Immature natural killer cell (primary cell): ENCODE data around the gene RBM6. TPM values are rescaled to one million over a fixed set of nuclear protein-coding genes. Genes with fewer than 3 reads are reported as not detected.
"Not testable (repeated sequence)": the region's sequence is repeated elsewhere in the genome, so short reads cannot be mapped to it uniquely, and the experiment has no call there.

ENCODE experiments used
- DNase-seq, 3 donors: peaks; one replicate each; pipeline ENCODE4 v3.0.0; 2022; ENCODE audit warnings: mixed read lengths in 1 of 3
- H3K27ac Mint-ChIP-seq, 6 donors: one replicate each; pipeline ENCODE4 v1.8.0; 2020; ENCODE audit warnings: mixed read lengths in 6 of 6, mild to moderate bottlenecking in 5 of 6, inconsistent platforms in 4 of 6, moderate library complexity in 3 of 6
- H3K27me3 Mint-ChIP-seq, 3 donors: one replicate each; pipeline ENCODE4 v1.8.0; 2020 to 2021; ENCODE audit warnings: low read depth in 3 of 3, mild to moderate bottlenecking in 3 of 3, mixed read lengths in 3 of 3, moderate library complexity in 3 of 3, inconsistent platforms in 1 of 3
- H3K36me3 Mint-ChIP-seq, 3 donors: one replicate each; pipeline ENCODE4 v1.8.0; 2020; ENCODE audit warnings: mixed read lengths in 3 of 3, inconsistent platforms in 2 of 3, mild to moderate bottlenecking in 2 of 3
- H3K4me1 Mint-ChIP-seq, 2 donors: one replicate each; pipeline ENCODE4 v1.8.0; 2020; ENCODE audit warnings: inconsistent platforms in 2 of 2, mild to moderate bottlenecking in 2 of 2, mixed read lengths in 2 of 2, moderate library complexity in 1 of 2
- H3K4me3 Mint-ChIP-seq, 5 donors: one replicate each; pipeline ENCODE4 v1.8.0; 2020; ENCODE audit warnings: mild to moderate bottlenecking in 5 of 5, mixed read lengths in 5 of 5, inconsistent platforms in 3 of 5, moderate library complexity in 3 of 5
- H3K9me3 Mint-ChIP-seq, 6 donors: one replicate each; pipeline ENCODE4 v1.8.0; 2020; ENCODE audit warnings: mild to moderate bottlenecking in 6 of 6, mixed read lengths in 6 of 6, inconsistent platforms in 4 of 6, moderate library complexity in 3 of 6
- polyA plus RNA-seq, 3 donors: library from polyadenylated mRNA; unstranded; fragments of 300-500 nt; fragmentation: Illumina TruSeq; gene quantifications; one replicate each; pipeline ENCODE4 v1.2.3, GENCODE V29; 2021

Gene RBM6
- polyA plus RNA-seq, 3 donors from 2014 or later, result 7.5 to 39.7 (median 19.2) TPM

GRCh38 chr3:49929291-49930167 is 10.4 kb upstream of the RBM6 start, which contains the start of gene MON1A:
Gene MON1A (minus strand): TSS chr3:49929811. CDS start chr3:49913346, 16,465 bp downstream.
- H3K36me3 Mint-ChIP-seq, result no peaks in the 10 kb centered on the region
- H3K4me3 Mint-ChIP-seq, result peak within 1 kb of the TSS; percentile 81 to 89 (median 83)
- H3K9me3 Mint-ChIP-seq, result no peaks in the 10 kb centered on the region
- peak; percentile 81 to 85 (median 85) for DNase-seq
- H3K27me3 Mint-ChIP-seq, result peaks cover 0 to 2% (median 0%) of the 10 kb centered on the region in 3 donors
- H3K27ac Mint-ChIP-seq, result peak within 1 kb of the TSS; percentile 67 to 87 (median 82)
- H3K4me1 Mint-ChIP-seq, result peaks cover 22 to 30% of the 10 kb centered on the region in 2 donors

DNA sequence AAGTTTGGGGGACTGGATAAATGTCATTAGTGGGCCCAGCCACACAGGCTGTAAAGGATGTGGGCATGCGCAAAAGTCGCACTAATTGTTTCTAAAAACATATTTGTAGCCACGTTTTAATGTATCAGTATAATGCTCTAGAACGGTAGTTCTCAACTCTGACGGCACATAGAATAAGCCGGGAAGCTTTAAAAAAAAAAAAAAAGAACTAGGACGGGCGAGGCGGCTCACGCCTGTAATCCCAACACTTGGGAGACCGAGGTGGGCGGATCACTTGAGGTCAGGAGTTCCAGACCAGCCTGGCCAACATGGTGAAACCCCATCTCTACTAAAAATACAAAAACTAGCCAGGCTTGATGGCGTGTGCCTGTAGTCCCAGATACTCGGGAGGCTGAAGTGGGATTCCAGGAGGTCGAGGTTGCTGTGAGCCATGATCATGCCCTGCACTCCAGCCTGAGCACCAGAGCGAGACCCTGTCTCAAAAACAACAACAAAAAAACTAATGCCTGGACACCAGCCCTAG is 9.7 kb upstream of the RBM6 start:
- no peaks in the 10 kb centered on the region for H3K9me3 Mint-ChIP-seq
- DNase-seq, result no peak
- peaks cover 0 to 2% (median 0%) of the 10 kb centered on the region in 3 donors for H3K27me3 Mint-ChIP-seq
- no peaks in the 10 kb centered on the region for H3K36me3 Mint-ChIP-seq
- peaks cover 22 to 30% of the 10 kb centered on the region in 2 donors for H3K4me1 Mint-ChIP-seq
- peak overlapping the region; percentile 81 to 89 (median 83) for H3K4me3 Mint-ChIP-seq
- peak overlapping the region; percentile 27 to 87 (median 81) for H3K27ac Mint-ChIP-seq

DNA sequence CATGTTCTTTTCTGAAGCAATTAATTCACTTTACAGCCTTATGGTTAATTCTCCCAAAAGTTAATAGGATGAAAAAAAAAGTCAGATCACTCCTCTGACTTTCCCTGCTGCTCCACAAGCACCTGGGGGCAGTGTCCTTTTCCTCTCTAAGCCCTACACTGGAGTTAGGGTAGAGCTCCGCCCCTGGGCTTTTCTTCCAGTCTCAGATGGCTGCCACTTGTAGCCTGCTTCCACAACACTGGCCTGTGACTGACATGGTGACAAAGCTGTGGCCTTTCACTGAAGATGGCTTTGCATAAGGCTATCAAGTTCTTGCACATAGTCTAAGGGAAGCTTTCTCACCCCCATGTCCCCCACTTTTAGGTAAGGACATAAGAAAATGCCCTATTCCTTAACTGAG is 9.0 kb upstream of the RBM6 start:
- peaks cover 0 to 2% (median 0%) of the 10 kb centered on the region in 3 donors for H3K27me3 Mint-ChIP-seq
- H3K36me3 Mint-ChIP-seq, result no peaks in the 10 kb centered on the region
- peak overlapping the region in 4 of 5 donors; percentile 0 to 54 (median 9) for H3K4me3 Mint-ChIP-seq
- H3K27ac Mint-ChIP-seq, result peak overlapping the region in 4 of 6 donors; percentile 36 to 82 (median 52)
- DNase-seq, result no peak
- H3K9me3 Mint-ChIP-seq, result no peaks in the 10 kb centered on the region
- peaks cover 20 to 26% of the 10 kb centered on the region in 2 donors for H3K4me1 Mint-ChIP-seq

- peaks cover 19 to 22% of the 10 kb centered on the region in 2 donors for H3K4me1 Mint-ChIP-seq
- DNase-seq, H3K9me3 Mint-ChIP-seq, H3K27ac Mint-ChIP-seq, H3K4me3 Mint-ChIP-seq, H3K36me3 Mint-ChIP-seq, H3K27me3 Mint-ChIP-seq: not testable (repeated sequence)
Observed at GRCh38 chr3:49932281-49932680, 7.7 kb upstream of the RBM6 start.

GRCh38 chr3:49937090-49937489 is 2.9 kb upstream of the RBM6 start:
- H3K27ac Mint-ChIP-seq, result no peak overlapping the region
- peaks cover 17 to 19% of the 10 kb centered on the region in 2 donors for H3K4me1 Mint-ChIP-seq
- no peaks in the 10 kb centered on the region for H3K9me3 Mint-ChIP-seq
- peaks cover 3 to 12% (median 6%) of the 10 kb centered on the region in 3 donors for H3K27me3 Mint-ChIP-seq
- H3K4me3 Mint-ChIP-seq, result no peak overlapping the region
- no peaks in the 10 kb centered on the region for H3K36me3 Mint-ChIP-seq
- no peak for DNase-seq

GRCh38 chr3:49940667-49941249 is 808 bp downstream of the RBM6 start:
- no peak for DNase-seq
- Mint-ChIP-seq H3K27me3 (peaks cover 3 to 12% (median 6%) of the 10 kb centered on the region in 3 donors), H3K27ac (peak overlapping the region; percentile 93 to 99 (median 95)), H3K36me3 (no peaks in the 10 kb centered on the region), H3K4me3 (peak overlapping the region; percentile 97 to 98 (median 98)), H3K9me3 (no peaks in the 10 kb centered on the region), H3K4me1 (peaks cover 30 to 36% of the 10 kb centered on the region in 2 donors)

DNA sequence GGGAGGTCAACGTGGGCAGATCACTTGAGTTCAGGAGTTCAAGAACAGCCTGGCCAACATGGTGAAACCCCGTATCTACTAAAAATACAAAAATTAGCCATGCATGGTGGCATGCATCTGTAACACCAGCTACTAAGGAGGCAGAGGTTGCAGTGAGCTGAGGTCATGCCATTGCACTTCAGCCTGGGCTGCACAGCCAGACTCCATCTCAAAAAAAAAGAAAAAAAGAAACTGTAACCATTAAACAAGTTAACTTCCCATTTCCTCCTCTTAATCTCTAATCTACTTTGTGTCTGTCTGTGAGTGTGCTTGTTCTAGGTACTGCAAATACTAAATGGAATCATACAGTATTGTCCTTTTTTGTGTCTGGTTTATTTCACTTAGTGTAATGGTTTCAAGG is 2.7 kb downstream of the RBM6 start:
- peaks cover 34 to 47% of the 10 kb centered on the region in 2 donors for H3K4me1 Mint-ChIP-seq
- H3K4me3 Mint-ChIP-seq, result peak overlapping the region in 3 of 5 donors; percentile 0 to 19 (median 18)
- H3K27ac Mint-ChIP-seq, result peak overlapping the region in 4 of 6 donors; percentile 3 to 63 (median 22)
- H3K27me3 Mint-ChIP-seq, result peaks cover 2 to 12% (median 6%) of the 10 kb centered on the region in 3 donors
- no peak for DNase-seq
- H3K9me3 Mint-ChIP-seq, result no peaks in the 10 kb centered on the region
- H3K36me3 Mint-ChIP-seq, result no peaks in the 10 kb centered on the region

GRCh38 chr3:49952924-49953323 is 13.0 kb downstream of the RBM6 start:
- no peak for DNase-seq
- Mint-ChIP-seq H3K4me1 (peaks cover 34 to 44% of the 10 kb centered on the region in 2 donors), H3K27ac (no peak overlapping the region), H3K36me3 (no peaks in the 10 kb centered on the region), H3K9me3 (no peaks in the 10 kb centered on the region), H3K4me3 (no peak overlapping the region), H3K27me3 (no peaks in the 10 kb centered on the region)

GRCh38 chr3:49955636-49956035 is 15.7 kb downstream of the RBM6 start:
- Mint-ChIP-seq H3K4me1 (peaks cover 34 to 42% of the 10 kb centered on the region in 2 donors), H3K4me3 (no peak overlapping the region), H3K27ac (no peak overlapping the region), H3K27me3 (peaks cover 0 to 2% (median 0%) of the 10 kb centered on the region in 3 donors), H3K9me3 (no peaks in the 10 kb centered on the region), H3K36me3 (no peaks in the 10 kb centered on the region)
- no peak for DNase-seq

- peaks cover 9 to 30% of the 10 kb centered on the region in 2 donors for H3K4me1 Mint-ChIP-seq
- no peaks in the 10 kb centered on the region for H3K9me3 Mint-ChIP-seq
- peaks cover 0 to 3% (median 3%) of the 10 kb centered on the region in 3 donors for H3K27me3 Mint-ChIP-seq
- no peak for DNase-seq
- H3K36me3 Mint-ChIP-seq, result peaks cover 6 to 17% (median 8%) of the 10 kb centered on the region in 3 donors
- no peak overlapping the region for H3K4me3 Mint-ChIP-seq
- no peak overlapping the region for H3K27ac Mint-ChIP-seq
Observed at GRCh38 chr3:49966233-49966942, 26.4 kb downstream of the RBM6 start.

DNA sequence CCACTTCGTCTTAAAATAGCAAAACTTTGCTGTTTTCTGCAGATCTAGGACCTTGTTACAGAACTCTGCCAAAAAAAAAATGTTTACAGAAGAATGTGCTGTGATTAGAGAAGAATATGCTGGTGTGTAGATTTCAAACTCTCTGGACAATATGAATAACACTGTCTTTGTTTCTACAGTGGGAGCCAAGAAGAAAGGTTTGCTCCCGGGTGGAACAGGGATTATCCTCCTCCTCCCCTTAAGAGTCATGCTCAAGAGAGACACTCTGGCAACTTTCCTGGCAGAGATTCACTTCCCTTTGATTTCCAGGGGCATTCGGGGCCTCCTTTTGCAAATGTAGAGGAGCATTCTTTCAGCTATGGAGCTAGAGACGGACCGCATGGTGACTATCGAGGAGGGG is 27.3 kb downstream of the RBM6 start:
- H3K4me1 Mint-ChIP-seq, result peaks cover 7 to 34% of the 10 kb centered on the region in 2 donors
- peak overlapping the region in 1 of 6 donors; percentile 52 for H3K27ac Mint-ChIP-seq
- H3K4me3 Mint-ChIP-seq, result no peak overlapping the region
- no peaks in the 10 kb centered on the region for H3K9me3 Mint-ChIP-seq
- H3K36me3 Mint-ChIP-seq, result peaks cover 8 to 19% (median 10%) of the 10 kb centered on the region in 3 donors
- peaks cover 0 to 3% (median 2%) of the 10 kb centered on the region in 3 donors for H3K27me3 Mint-ChIP-seq
- DNase-seq, result no peak

- peaks cover 8 to 24% (median 10%) of the 10 kb centered on the region in 3 donors for H3K36me3 Mint-ChIP-seq
- no peaks in the 10 kb centered on the region for H3K9me3 Mint-ChIP-seq
- no peak overlapping the region for H3K27ac Mint-ChIP-seq
- no peak overlapping the region for H3K4me3 Mint-ChIP-seq
- peaks cover 7 to 34% of the 10 kb centered on the region in 2 donors for H3K4me1 Mint-ChIP-seq
- DNase-seq, result no peak
- H3K27me3 Mint-ChIP-seq, result peaks cover 0 to 3% (median 2%) of the 10 kb centered on the region in 3 donors
Observed at GRCh38 chr3:49968346-49968745, 28.4 kb downstream of the RBM6 start.

DNA sequence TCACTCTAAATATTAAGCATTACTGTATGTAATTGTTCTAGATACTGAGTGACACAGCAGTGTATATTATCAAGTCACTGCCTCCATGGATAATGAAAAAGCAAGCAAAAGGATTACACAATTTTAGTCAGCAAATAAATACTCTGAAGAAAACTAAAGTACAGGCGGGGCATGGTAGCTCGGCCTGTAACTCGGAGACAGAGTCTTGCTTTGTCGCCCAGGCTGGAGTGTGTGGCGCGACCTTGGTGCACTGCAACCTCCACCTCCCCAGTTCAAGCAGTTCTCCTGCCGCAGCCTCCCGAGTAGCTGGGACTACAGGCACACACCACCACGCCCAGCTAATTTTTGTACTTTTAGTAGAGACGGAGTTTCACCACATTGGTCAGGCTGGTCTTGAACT is 32.7 kb downstream of the RBM6 start:
- Mint-ChIP-seq H3K4me1 (peaks cover 6 to 26% of the 10 kb centered on the region in 2 donors), H3K27ac (no peak overlapping the region), H3K27me3 (peaks cover 0 to 3% (median 2%) of the 10 kb centered on the region in 3 donors), H3K4me3 (no peak overlapping the region), H3K36me3 (peaks cover 7 to 31% (median 16%) of the 10 kb centered on the region in 3 donors), H3K9me3 (no peaks in the 10 kb centered on the region)
- no peak for DNase-seq
